MM.1S (cell line): ENCODE measurements around the gene CYB561A3.
"Not testable (repeated sequence)": the region's sequence is repeated elsewhere in the genome, so short reads cannot be mapped to it uniquely, and the experiment has no call there.

Experiments used
- DNase-seq: peaks from one replicate; pipeline ENCODE4 v3.0.0-alpha.2; 2015
- H2AFZ ChIP-seq: fragments of 300-600 bp; sonication (generic); 2 replicates; pipeline ENCODE4 v1.6.0; 2016; ENCODE audit warnings: antibody characterized with exemption, low read length
- H3F3A ChIP-seq: fragments of 300-600 bp; sonication (generic); 2 replicates; pipeline ENCODE4 v1.6.1; 2016; ENCODE audit warnings: mild to moderate bottlenecking, antibody characterized with exemption, low read length, moderate library complexity, mixed read lengths; ENCODE audit not compliant: insufficient read depth
- H3K27ac ChIP-seq: fragments of 300-600 bp; sonication (generic); 2 replicates; pipeline ENCODE4 v1.5.1; 2016; ENCODE audit warnings: mild to moderate bottlenecking, low read length
- H3K27me3 ChIP-seq: fragments of 300-600 bp; sonication (generic); replicated peaks from 2 replicates; pipeline ENCODE4 v1.6.0; 2016; ENCODE audit warnings: low read length; ENCODE audit not compliant: insufficient read depth
- H3K36me3 ChIP-seq: fragments of 300-600 bp; sonication (generic); replicated peaks from 2 replicates; pipeline ENCODE4 v1.6.1; 2016; ENCODE audit warnings: mild to moderate bottlenecking, low read length, mixed read lengths; ENCODE audit not compliant: insufficient read depth
- H3K4me1 ChIP-seq: fragments of 300-600 bp; sonication (generic); 2 replicates; pipeline ENCODE4 v1.6.1; 2016; ENCODE audit warnings: low read length, mixed read lengths
- H3K4me2 ChIP-seq: fragments of 300-600 bp; sonication (generic); 2 replicates; pipeline ENCODE4 v1.6.0; 2016; ENCODE audit warnings: low read depth, low read length
- H3K4me3 ChIP-seq: fragments of 300-600 bp; sonication (generic); 2 replicates; pipeline ENCODE4 v1.5.1; 2016; ENCODE audit warnings: low read length, mixed read lengths
- H3K79me2 ChIP-seq: fragments of 300-600 bp; sonication (generic); 2 replicates; pipeline ENCODE4 v1.6.1; 2016; ENCODE audit warnings: mixed run types, low read length, mixed read lengths
- H3K9ac ChIP-seq: fragments of 300-600 bp; sonication (generic); 2 replicates; pipeline ENCODE4 v1.6.1; 2016; ENCODE audit warnings: low read length, mixed read lengths
- H3K9me2 ChIP-seq: fragments of 300-600 bp; sonication (generic); replicated peaks from 2 replicates; pipeline ENCODE4 v1.6.1; 2016; ENCODE audit warnings: mild to moderate bottlenecking, low read length, mixed read lengths; ENCODE audit not compliant: insufficient read depth
- H3K9me3 ChIP-seq: fragments of 300-600 bp; sonication (generic); replicated peaks from 2 replicates; pipeline ENCODE4 v1.6.1; 2016; ENCODE audit warnings: mild to moderate bottlenecking, low read length, mixed read lengths; ENCODE audit not compliant: insufficient read depth
- H4K20me1 ChIP-seq: fragments of 300-600 bp; sonication (generic); 2 replicates; pipeline ENCODE4 v1.6.1; 2016; ENCODE audit warnings: mild to moderate bottlenecking, low read length, moderate library complexity, mixed read lengths; ENCODE audit not compliant: insufficient read depth
- EZH2 ChIP-seq: fragments of 300-600 bp; sonication (generic); optimal IDR thresholded peaks from 2 replicates; pipeline ENCODE3; 2017; ENCODE audit warnings: low read depth, mild to moderate bottlenecking, antibody characterized with exemption, low read length, mixed read lengths
- EZH2phosphoT487 ChIP-seq: fragments of 300-600 bp; sonication (generic); IDR thresholded peaks from 2 replicates; pipeline ENCODE4 v1.6.1; 2018; ENCODE audit warnings: antibody characterized with exemption, low read length
- TF ChIP-seq, protein P1 (sequence below): fragments of 300-600 bp; sonication (generic); IDR thresholded peaks from 2 replicates; pipeline ENCODE4 v1.5.1; 2016; ENCODE audit warnings: antibody characterized with exemption, low read length, mixed read lengths

The CYB561A3 gene

DNA sequence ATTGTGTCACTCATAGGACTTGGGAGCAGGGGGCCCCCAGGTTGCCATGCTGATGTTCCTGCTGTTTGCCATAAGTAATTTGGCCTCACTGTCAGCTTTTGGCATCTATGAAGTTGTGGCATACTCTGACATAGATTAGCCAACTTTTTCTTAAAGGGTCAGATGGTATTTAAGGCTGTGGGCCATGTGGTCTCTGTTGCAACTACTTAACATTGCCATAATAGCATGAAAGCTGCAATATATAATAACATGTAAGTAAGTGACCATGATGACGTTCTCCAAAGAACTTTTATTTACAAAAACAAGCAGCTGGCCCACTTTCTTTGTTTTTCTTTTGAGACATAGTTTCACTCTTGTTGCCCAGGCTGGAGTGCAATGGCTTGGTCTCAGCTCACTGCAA lies 28.5 kb upstream of the CYB561A3 start:
- no peak for DNase-seq
- no peak overlapping the region for H2AFZ ChIP-seq
- no peak overlapping the region for H3K4me2 ChIP-seq
- no peak overlapping the region for H3K27ac ChIP-seq
- no peak overlapping the region for H3K9ac ChIP-seq
- H3K9me2 ChIP-seq, result no peaks in the 10 kb centered on the region
- H3K4me1 ChIP-seq, result peaks cover 4% of the 10 kb centered on the region; the same call in 1 of the 2 replicates
- TF ChIP-seq, protein P1, sequence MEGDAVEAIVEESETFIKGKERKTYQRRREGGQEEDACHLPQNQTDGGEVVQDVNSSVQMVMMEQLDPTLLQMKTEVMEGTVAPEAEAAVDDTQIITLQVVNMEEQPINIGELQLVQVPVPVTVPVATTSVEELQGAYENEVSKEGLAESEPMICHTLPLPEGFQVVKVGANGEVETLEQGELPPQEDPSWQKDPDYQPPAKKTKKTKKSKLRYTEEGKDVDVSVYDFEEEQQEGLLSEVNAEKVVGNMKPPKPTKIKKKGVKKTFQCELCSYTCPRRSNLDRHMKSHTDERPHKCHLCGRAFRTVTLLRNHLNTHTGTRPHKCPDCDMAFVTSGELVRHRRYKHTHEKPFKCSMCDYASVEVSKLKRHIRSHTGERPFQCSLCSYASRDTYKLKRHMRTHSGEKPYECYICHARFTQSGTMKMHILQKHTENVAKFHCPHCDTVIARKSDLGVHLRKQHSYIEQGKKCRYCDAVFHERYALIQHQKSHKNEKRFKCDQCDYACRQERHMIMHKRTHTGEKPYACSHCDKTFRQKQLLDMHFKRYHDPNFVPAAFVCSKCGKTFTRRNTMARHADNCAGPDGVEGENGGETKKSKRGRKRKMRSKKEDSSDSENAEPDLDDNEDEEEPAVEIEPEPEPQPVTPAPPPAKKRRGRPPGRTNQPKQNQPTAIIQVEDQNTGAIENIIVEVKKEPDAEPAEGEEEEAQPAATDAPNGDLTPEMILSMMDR, result no peak
- TF ChIP-seq EZH2phosphoT487, result no peak
- no peaks in the 10 kb centered on the region for H3K9me3 ChIP-seq
- H4K20me1 ChIP-seq, result no peaks in the 10 kb centered on the region
- H3K36me3 ChIP-seq, result no peaks in the 10 kb centered on the region
- H3K4me3 ChIP-seq, result no peak overlapping the region
- 0 out of 2 replicates have a peak, but pooled peaks cover 6% of the 10 kb centered on the region for H3K79me2 ChIP-seq
- peaks cover 9% of the 10 kb centered on the region; the same call in 1 of the 2 replicates for H3F3A ChIP-seq
- no peaks in the 10 kb centered on the region for H3K27me3 ChIP-seq

DNA sequence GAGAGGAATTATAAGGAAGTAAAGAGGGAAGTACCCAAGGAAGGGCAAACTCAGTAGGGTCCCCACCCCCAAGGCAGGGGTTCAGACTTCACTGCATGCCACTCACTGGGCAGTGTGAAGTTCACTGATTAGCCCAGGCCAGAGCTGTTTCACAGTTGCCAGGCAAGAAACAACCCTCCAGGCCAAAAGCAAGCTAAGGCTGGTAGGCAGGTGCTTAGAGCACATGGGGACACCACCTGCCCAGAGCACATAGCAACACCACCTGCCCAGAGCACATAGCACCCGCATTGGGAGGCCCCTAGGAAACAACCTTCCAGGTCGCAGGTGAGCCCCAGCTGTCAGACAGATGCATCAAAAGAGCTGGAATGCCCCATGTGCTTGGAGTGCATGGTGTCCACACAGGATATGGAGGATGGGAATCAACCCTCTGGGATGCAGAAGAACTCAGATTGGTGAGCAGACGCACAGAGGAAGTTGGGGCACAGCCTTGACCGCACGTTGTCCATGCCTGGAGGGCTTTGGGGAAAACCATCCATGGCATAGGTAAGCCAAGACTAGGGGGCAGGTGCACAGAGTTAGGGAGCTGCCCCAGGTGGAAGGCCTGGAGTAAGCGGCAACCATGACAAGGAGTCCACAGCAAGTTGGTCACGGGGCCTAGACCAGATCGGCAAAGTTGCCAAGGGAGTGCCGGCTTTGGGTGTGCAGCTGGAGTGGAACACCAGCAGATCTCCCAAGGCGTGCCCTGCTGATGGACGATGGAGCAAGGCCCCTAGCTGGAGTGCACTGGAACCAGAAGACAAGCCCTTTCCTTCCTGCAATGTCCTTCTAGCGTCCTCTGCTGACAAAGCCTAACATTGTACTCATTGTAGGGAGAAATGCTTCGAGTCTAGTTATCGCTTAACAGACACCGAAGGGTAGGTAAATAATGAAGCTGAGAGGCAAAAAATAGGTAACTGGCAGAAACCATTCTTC lies 22.9 kb upstream of the CYB561A3 start:
- Histone ChIP-seq H3K9me2 (no peaks in the 10 kb centered on the region), H3F3A (no peaks in the 10 kb centered on the region), H4K20me1 (no peaks in the 10 kb centered on the region), H3K4me3 (no peak overlapping the region), H3K36me3 (no peaks in the 10 kb centered on the region), H3K79me2 (no peaks in the 10 kb centered on the region), H3K9ac (no peak overlapping the region), H3K4me2 (no peak overlapping the region), H3K4me1 (no peaks in the 10 kb centered on the region), H3K27me3 (no peaks in the 10 kb centered on the region), H3K27ac (no peak overlapping the region), H2AFZ (no peak overlapping the region), H3K9me3 (no peaks in the 10 kb centered on the region)
- TF ChIP-seq EZH2 (no peak), EZH2phosphoT487 (no peak)
- TF ChIP-seq, protein P1, result 0 out of 2 replicates have a peak, but pooled peaks have one; percentile 3
- DNase-seq, result no peak

DNA sequence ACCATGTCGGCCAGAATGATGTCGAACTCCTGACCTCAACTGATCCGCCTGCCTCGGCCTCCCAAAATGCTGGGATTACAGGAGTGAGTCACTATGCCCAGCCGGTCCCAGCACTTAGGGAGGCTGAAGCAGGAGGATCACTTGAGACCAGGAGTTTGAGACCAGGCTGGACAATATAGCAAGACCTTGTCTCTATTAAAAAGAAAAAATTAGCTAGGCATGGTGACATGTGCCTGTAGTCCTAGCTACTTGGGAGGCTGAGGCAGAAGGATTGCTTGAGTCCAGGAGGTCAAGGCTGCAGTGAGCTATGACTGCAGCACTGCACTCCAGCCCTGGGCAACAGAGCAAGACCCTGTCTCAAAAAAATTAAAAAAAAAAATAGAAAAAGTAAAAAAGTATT lies 22.2 kb upstream of the CYB561A3 start:
- H3K9ac ChIP-seq, H3K36me3 ChIP-seq, H3K79me2 ChIP-seq, H3K4me3 ChIP-seq, H3K27me3 ChIP-seq, H3K9me3 ChIP-seq, H3K4me1 ChIP-seq, H3F3A ChIP-seq, H4K20me1 ChIP-seq, H3K27ac ChIP-seq, DNase-seq, H2AFZ ChIP-seq, H3K9me2 ChIP-seq, H3K4me2 ChIP-seq: not testable (repeated sequence)

- Histone ChIP-seq H3K27ac (no peak overlapping the region), H3K4me3 (no peak overlapping the region), H3K9me3 (no peaks in the 10 kb centered on the region), H3F3A (no peaks in the 10 kb centered on the region), H3K9me2 (no peaks in the 10 kb centered on the region), H3K9ac (no peak overlapping the region), H2AFZ (no peak overlapping the region), H3K36me3 (no peaks in the 10 kb centered on the region), H3K79me2 (no peaks in the 10 kb centered on the region), H3K4me1 (no peaks in the 10 kb centered on the region), H3K4me2 (no peak overlapping the region), H3K27me3 (no peaks in the 10 kb centered on the region), H4K20me1 (no peaks in the 10 kb centered on the region)
- DNase-seq, result no peak
- TF ChIP-seq EZH2phosphoT487, result no peak
- TF ChIP-seq, protein P1, result no peak
- TF ChIP-seq EZH2, result no peak
Observed at GRCh38 chr11:61380884-61381283, 19.2 kb upstream of the CYB561A3 start.
